HL-60/S4 (cell line): ENCODE results near the gene CACNG4.

ENCODE experiments used
- in situ Hi-C: fragments of 300-500 bp; cut with MboI; formaldehyde crosslinking; loops from 2 replicates; pipeline ENCODE4 v1.14.3; 2022; ENCODE audit warnings: low sequenced_read_pairs

Gene CACNG4

GRCh38 chr17:67015001-67015400 is 50.5 kb downstream of the CACNG4 start:
- in situ Hi-C loops: no loop called here

GRCh38 chr17:67016039-67016762 is 51.7 kb downstream of the CACNG4 start:
- in situ Hi-C loops: no loop called here

- in situ Hi-C loops: no loop called here
Measured at GRCh38 chr17:67017910-67018309, 53.4 kb downstream of the CACNG4 start.

DNA sequence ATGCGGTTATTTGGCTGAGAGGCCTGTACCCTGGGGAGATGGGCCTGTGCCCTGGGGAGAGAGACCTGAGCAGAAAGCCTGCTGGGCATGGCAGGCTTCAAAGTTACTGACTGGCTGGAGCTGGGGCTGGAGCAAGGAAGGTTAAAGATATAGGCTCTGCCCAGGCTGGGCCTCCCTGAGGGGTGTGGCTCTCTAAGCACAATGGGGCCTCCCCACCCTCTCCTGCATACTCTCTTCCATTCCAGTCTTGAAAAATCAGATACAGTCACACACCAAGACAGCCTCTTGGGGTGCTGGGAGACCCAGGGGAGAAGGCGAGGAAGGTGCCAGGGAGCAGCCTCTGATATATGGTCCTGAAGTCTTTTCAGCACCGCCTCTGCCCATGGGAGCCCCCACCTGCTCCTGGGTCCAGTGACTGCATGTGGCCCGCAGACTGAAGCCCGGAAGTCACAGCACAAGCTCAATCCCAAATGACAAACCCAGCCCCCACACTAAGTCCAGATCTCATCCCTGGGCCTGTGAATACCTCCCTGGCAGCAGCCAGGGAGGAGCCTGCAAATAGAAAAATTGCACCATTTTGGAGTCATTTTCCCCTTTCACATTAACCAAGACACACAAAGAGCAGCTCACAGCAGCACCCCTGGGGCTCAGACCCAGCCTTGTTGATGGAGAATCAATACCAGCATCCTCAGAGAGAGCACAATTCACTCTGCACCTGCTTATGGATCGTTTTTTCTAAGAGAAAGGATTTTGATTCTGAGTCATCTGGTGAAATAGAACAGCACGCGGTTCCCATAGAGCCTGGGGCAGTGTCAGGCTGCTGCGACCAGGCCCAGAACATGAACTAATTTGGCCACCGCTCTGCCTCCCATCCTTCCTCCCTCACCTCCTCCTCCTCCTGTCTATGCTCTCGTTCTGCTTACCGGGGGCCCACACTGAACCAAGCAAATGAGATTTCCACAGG is 54.2 kb downstream of the CACNG4 start:
- in situ Hi-C loops: no loop called here

DNA sequence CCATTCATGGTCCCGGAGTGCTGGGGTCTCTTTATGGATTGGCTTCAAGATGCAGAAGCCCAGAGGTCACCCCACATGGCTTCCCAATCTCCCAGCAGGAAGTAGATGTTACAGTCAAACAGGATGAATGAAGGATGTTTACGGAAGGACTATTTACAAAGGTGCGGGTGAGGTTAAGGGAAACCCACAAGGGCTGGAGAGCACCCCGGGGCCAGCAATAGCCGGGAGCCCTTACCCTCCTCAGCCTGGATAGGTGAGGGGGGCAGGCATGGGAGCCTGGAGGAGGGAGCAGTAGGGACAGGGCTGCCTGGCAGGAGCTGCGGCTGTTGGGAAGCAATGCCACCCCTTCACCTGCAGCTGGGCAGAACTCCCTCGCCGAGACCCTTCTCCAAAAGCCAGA is 55.3 kb downstream of the CACNG4 start:
- in situ Hi-C loops: no loop called here

- in situ Hi-C loops: no loop called here
Measured at GRCh38 chr17:67020293-67020766, 55.8 kb downstream of the CACNG4 start.

GRCh38 chr17:67021196-67021595 is 56.7 kb downstream of the CACNG4 start:
- in situ Hi-C loops: no loop called here

- in situ Hi-C loops: no loop called here
Measured at GRCh38 chr17:67021743-67022450, 57.4 kb downstream of the CACNG4 start.

DNA sequence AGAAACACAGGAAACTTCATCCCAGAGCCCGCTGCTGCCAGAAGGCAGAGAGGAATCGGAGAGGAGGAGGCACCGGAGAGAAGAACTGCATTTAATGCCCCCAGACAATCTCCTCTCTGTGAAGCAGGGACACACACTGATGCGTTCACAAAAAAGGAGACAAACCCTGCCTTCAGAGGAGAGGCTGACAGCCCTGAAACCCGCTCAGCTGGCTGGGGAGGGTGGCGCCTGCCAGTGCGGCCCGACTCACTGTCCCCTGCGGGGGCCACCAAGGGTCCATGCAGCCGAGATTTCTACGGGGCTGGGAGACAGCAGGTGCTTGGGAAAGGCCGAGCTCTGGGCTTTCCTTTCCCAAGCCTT is 57.9 kb downstream of the CACNG4 start:
- in situ Hi-C loops: no loop called here

- in situ Hi-C loops: no loop called here
Measured at GRCh38 chr17:67024736-67025135, 60.2 kb downstream of the CACNG4 start.

GRCh38 chr17:67025216-67025792 is 60.8 kb downstream of the CACNG4 start:
- in situ Hi-C loops: no loop called here

GRCh38 chr17:67026341-67026740 is 61.8 kb downstream of the CACNG4 start:
- in situ Hi-C loops: no loop called here

- in situ Hi-C loops: no loop called here
Measured at GRCh38 chr17:67027031-67027628, 62.6 kb downstream of the CACNG4 start.

- in situ Hi-C loops: no loop called here
Measured at GRCh38 chr17:67030641-67031040, 66.1 kb downstream of the CACNG4 start.

GRCh38 chr17:67032382-67032781 is 67.9 kb downstream of the CACNG4 start:
- in situ Hi-C loops: no loop called here

DNA sequence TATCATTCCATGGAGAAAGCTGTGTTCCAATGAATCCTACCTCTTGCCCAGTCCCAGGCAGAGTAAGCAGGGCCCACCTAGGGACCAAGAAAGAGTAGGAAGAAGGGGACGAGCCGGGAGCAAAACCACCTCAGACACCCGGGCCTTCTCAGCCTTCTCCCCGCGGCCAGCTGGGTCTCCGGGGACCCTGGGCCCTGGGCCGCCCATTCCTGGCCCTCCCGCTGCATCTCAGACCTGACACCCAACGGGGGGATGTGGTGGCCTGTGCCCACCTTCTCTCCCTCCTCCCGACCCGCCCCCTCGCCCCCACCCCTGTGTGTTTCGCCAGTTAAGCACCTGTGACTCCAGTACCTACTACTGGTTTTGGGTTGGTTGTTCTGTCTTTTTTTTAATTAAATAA is 68.5 kb downstream of the CACNG4 start:
- in situ Hi-C loops: no loop called here

- in situ Hi-C loops: no loop called here
Measured at GRCh38 chr17:67033613-67034012, 69.1 kb downstream of the CACNG4 start.

- in situ Hi-C loops: no loop called here
Measured at GRCh38 chr17:67035131-67036083, 70.9 kb downstream of the CACNG4 start.

- in situ Hi-C loops: no loop called here
Measured at GRCh38 chr17:67038861-67039365, 74.4 kb downstream of the CACNG4 start.
